ENCODE results near the gene L2HGDH.
"Not testable (repeated sequence)": the region's sequence is repeated elsewhere in the genome, so short reads cannot be mapped to it uniquely, and the experiment has no call there.

The L2HGDH gene

GRCh38 chr14:50311972-50312733 is at the start of gene L2HGDH, which contains the start of gene DMAC2L:
Gene L2HGDH, minus strand, starts transcription at chr14:50312229. Its CDS starts 79 bp downstream, at chr14:50312150.
Gene DMAC2L, plus strand, starts transcription at chr14:50312324. Its CDS starts 9,164 bp downstream, at chr14:50321488.
- DNase-seq (ENCODE audit: low read depth in 2 of 2) = peak; percentile 85 to 87

GRCh38 chr14:50360851-50361250 is 48.8 kb upstream of the L2HGDH start:
- DNase-seq (ENCODE audit: low read depth in 2 of 2) = no peak

GRCh38 chr14:50360093-50360492 is 48.1 kb upstream of the L2HGDH start:
- no peak for DNase-seq (ENCODE audit: low read depth in 2 of 2)

- no peak for DNase-seq (ENCODE audit: low read depth in 2 of 2)
Observed at GRCh38 chr14:50359631-50360030, 47.6 kb upstream of the L2HGDH start.

- DNase-seq (ENCODE audit: low read depth in 2 of 2) = no peak
Observed at GRCh38 chr14:50357753-50358395, 45.8 kb upstream of the L2HGDH start.

GRCh38 chr14:50357124-50357523 is 45.1 kb upstream of the L2HGDH start:
- no peak for DNase-seq (ENCODE audit: low read depth in 2 of 2)

- DNase-seq (ENCODE audit: low read depth in 2 of 2) = not testable (repeated sequence)
Observed at GRCh38 chr14:50356283-50356682, 44.3 kb upstream of the L2HGDH start.

GRCh38 chr14:50355692-50356091 is 43.7 kb upstream of the L2HGDH start:
- DNase-seq (ENCODE audit: low read depth in 2 of 2) = no peak

- no peak for DNase-seq (ENCODE audit: low read depth in 2 of 2)
Observed at GRCh38 chr14:50354527-50354926, 42.5 kb upstream of the L2HGDH start.

GRCh38 chr14:50353126-50353525 is 41.1 kb upstream of the L2HGDH start:
- DNase-seq (ENCODE audit: low read depth in 2 of 2) = no peak

GRCh38 chr14:50352584-50352983 is 40.6 kb upstream of the L2HGDH start:
- DNase-seq (ENCODE audit: low read depth in 2 of 2) = no peak

- no peak for DNase-seq (ENCODE audit: low read depth in 2 of 2)
Observed at GRCh38 chr14:50350975-50351374, 38.9 kb upstream of the L2HGDH start.

- DNase-seq (ENCODE audit: low read depth in 2 of 2) = no peak
Observed at GRCh38 chr14:50348933-50349332, 36.9 kb upstream of the L2HGDH start.

- DNase-seq (ENCODE audit: low read depth in 2 of 2) = no peak
Observed at GRCh38 chr14:50347521-50347920, 35.5 kb upstream of the L2HGDH start.

- DNase-seq (ENCODE audit: low read depth in 2 of 2) = no peak
Observed at GRCh38 chr14:50345846-50346422, 33.9 kb upstream of the L2HGDH start.

- no peak for DNase-seq (ENCODE audit: low read depth in 2 of 2)
Observed at GRCh38 chr14:50344876-50345563, 33.0 kb upstream of the L2HGDH start.

GRCh38 chr14:50344116-50344775 is 32.2 kb upstream of the L2HGDH start:
- DNase-seq (ENCODE audit: low read depth in 2 of 2) = peak; percentile 32 to 49

- no peak for DNase-seq (ENCODE audit: low read depth in 2 of 2)
Observed at GRCh38 chr14:50343434-50343833, 31.4 kb upstream of the L2HGDH start.

GRCh38 chr14:50342221-50343078 is 30.4 kb upstream of the L2HGDH start:
- no peak for DNase-seq (ENCODE audit: low read depth in 2 of 2)

- DNase-seq (ENCODE audit: low read depth in 2 of 2) = no peak
Observed at GRCh38 chr14:50340963-50341362, 28.9 kb upstream of the L2HGDH start.

GRCh38 chr14:50340045-50340444 is 28.0 kb upstream of the L2HGDH start:
- no peak for DNase-seq (ENCODE audit: low read depth in 2 of 2)

All from stimulated activated CD8-positive, alpha-beta memory T cell treated with anti-CD3 and anti-CD28 coated beads, Interleukin-2, amount 100 ng/mL, for 48 hours (primary cell).